NCI-H2081 (cell line): Measurements from ENCODE around the gene XYLT1.

Source experiments
- DNase-seq, 2 experiments: peaks; one replicate each; lab custom pipeline; 2025; lab: John Stamatoyannopoulos, UW

XYLT1 gene

DNA sequence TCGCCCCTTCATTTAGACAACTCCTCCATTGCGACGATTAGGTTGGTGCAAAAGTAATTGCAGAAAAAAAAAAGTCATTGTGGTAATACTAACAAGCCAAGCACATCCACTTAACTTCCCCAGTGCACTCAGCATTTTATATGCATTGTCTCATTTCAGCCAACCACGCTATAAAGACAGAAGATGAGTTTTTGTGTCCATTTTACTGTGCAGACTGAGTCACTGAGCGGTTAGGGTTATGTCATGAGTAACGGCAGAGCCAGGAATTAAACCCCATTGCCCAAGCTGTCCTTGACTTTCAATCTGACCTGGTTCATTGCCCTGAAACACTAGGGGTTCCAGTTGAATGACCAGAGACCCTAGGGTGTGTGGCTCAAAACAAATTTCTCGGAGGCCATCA, 218.7 kb downstream of the XYLT1 start:
- no peak for DNase-seq

DNA sequence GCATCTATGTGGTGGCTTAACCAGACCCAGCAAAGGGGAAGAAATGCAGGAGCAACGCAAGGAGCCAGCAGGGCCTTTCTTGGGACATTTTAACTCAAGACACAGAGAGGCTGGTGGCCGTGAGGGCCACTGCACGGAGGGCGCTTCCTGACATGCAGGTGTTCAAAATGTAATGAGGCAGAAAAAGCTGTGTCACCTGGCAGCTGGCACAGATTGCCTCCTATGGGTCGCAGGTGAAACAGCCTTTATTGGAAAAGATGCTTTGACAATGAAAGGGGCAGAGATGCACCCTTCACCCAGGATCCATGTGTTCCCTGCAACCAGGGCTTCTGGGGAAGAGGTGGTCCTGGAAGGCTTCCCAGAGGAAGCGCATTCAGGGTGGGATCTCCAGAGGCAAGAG, 219.3 kb downstream of the XYLT1 start:
- DNase-seq = peak in 1 of 2 experiments; percentile 32

DNA sequence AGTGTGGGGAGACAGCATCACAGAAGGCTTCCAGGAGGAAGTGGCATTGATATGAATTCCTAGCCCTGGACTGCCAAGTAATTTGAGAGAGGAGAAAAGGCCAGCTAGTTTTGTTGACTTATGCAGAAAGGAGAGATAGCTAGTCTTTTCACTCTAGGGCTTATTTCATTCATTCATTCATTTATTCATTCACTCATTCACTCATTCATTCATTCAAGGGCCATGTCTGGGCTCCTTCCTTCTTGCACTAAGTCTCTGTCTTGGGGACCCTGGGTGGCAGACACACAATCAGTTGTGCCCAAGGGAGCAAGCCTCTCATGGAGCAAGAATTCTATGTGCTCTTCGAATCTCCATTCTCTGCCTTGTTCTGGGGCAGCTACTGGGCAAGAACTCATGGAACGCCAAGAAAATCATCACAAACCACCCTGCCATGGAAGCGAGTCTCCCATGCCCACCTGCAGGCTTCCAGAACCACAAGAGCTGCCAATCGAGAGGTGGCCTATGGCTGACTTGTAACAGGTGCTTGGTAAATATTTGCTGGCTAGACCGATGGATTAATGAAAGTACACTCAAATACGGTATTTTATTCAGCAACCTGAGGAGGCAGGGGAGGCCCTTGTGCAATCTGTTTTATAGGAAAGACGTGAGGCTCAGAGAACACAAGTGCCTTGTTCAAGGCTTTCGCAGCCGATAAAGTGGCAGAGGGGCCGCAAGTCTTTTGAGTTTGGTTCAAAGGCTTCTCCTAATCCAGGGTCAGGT, 223.6 kb downstream of the XYLT1 start:
- no peak for DNase-seq

DNA sequence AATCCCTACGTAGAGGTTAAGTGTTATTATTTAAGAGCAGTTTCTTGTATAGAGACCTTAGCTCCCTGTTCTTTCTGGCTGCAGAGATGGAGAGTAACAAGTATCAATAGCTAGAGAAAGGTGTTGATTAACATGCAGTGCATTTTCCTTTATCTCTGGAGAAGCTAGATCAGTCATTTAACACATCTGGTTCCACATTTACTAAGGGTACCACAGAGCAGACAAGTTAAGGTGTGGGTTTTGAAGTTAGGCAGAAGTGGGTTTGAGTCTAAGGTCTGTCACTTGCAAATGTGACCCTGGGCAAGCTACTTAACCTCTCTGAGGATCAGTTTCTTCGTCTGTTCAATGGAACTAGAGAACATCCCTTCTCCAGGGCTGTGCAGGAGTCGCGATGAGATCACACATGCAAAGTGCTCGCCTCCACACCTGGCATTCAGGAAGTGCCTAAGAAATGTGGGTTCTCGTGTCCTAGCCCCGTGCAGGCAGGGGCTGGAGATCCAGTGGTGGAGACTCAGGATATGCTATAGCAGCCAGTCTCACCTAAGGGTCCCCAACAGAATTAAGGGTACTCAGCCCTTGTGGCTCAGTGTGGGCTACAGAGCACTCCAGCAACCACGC, 224.4 kb downstream of the XYLT1 start:
- DNase-seq = no peak

DNA sequence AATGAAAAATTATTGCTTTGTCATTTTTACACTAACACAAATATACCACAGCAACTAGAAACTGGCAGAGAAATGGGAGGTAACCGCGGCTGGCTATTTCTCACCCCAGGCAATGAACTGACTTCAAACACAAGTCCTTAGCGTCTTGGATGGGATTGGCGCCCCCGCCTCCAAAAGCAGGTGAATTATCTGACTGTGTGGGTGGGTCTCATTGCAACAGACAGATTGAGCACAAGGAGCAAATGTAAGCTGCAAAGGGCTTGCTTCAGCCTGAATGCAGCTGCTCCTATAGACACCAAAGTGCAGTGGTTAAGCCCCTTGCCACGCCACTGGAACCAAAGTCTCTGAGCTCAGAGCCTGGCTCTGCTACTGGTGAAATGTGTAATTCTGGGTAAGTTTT, 225.0 kb downstream of the XYLT1 start:
- no peak for DNase-seq

DNA sequence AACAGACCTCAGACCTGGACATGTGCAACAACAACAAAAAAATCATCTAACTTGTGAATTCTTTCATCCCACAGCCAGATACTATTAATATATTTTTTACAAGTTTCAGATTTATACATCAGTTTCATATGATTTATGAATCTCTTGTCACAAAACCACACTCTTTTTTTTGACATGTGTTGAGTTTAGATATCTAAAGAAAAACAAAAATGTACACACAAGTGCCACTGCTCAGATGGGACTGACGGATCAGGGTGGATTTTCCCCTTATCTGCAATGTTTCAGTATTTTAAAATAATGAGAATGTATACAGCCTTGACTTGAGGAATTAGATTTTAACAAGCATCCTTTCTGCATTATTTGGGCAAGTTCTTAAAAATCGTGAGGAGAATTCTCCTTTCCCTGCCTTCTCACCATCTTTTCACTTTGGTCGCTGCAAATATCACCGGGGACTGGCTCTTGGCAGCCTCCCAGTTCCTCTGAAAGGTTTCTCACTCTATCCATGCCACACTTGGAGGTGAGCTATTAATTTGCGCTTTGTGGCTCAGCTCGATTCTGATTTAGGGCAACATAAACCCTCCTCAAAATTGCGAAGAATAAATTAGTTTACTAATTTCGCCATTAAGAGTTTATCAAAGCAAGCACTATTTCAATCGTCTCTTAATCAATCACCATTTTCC, 225.7 kb downstream of the XYLT1 start:
- DNase-seq = no peak

DNA sequence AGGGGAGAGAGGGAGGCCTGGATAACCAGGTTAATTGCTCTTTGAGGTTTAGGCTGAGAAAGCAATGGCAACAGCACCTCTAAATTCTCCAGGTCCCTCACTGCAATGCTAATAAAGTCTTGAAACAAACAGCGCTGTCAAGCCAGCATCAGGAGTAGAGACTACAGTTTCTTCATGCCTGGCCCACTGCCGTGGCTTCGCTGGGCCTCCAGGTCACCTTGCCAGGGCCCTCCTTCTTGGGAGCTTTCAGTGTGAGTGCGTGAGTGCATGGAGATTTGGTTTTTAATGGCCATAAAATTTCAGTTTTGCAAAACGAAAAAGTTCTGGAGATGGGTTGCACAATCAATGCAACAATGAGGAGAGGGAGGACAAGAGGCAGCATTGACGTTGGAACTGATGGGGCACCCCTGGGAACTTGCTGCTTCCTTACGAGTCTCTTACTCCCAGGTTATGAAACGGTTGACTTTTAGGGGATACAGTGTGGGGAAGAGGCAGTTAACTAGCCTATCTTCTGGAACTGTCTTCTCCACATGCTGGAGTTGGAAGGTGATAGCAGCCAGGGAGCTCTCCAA, 229.4 kb downstream of the XYLT1 start:
- no peak for DNase-seq

DNA sequence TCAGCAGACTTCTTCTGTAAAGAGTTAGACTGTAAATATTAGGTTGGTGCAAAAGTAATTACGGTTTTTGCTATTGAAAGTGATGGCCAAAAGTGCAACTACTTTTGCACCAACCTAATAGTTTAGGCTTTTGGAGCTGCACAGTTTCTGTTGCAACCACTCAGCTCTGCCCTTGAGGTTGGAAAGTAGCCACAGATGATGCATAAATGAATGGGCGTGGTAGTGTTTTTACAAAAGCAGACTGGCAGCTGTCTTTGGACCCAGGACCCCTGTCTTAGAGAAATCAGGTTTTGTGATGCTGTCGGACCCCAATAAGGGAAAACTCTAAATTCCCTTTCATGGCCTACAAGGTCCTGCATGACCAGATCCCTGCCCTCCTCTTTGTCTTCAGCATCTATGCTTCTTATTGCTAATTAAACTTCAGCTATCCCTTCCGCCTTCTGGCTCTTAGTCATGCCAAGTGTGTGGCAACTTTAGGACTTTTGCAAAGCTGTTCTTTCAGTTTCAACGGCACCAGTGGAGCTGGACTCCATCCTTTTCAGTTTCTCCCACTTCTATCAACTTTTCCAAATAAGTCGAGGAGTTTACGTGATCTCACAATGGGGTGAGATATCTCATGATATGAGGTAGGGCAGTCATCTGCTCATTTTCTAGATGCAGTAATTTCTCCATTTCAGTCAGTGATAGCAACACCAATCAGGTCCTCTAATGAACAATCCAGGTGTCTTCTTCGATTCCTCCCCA, 232.3 kb downstream of the XYLT1 start:
- DNase-seq = no peak

DNA sequence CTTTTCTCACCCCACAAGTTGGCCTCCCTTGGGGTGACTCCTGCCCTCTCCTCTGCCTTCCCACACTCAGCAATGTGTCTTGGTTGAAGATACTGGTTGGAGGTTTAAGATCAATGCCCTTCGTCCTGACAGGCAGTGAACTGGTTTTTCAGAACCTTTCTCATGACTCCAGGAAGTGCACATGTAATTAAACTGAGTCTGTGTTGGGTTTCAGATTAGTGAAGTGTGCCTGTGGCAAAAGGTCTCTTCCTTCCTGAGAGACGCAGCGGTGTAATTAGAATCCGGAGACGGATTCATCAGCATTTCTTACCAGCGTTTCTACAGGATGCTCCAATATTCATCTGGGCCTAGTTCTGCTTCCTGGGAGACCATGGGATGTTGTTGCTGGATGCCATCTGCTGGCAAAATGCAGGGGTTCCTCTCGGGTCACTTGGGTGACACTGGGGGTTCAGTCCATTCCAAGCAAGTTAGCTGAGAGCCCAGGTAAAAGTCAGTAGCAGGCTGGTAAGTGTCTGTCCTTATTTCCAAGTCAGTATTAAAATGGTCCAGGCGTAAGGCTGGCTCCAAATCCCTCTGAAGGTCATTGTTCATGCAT, 233.3 kb downstream of the XYLT1 start:
- no peak for DNase-seq

DNA sequence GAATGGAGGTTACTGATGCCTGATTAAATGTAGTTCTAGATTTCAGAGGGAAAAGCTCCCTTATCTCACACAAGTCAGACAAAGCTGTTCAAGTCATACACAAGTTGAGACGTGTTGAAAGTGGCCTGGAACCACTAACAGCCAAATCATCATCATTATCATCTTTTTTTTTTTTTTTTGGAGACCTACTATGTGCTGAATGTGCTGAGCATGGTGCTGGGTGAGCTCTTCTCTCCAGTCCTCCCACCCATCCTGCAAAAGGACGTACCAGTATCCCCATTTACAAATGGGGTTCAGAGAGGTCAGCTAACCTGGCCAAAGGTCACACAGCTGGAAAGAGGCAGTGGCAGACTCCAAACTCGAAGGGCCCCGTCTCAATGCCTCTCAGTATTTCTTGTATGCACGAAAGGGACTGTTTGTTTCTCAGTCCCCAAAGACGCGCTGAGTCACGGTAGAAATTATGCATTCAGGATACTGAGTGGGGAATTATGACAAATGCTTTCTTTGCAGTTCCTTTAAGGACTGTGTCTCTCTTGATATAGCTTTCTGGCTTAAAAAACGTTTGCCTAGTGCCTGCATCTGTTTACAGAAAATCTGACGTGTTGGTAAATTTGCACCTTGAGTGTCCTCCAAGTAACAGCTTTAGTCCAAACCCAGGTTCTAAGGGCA, 235.5 kb downstream of the XYLT1 start:
- DNase-seq = no peak

DNA sequence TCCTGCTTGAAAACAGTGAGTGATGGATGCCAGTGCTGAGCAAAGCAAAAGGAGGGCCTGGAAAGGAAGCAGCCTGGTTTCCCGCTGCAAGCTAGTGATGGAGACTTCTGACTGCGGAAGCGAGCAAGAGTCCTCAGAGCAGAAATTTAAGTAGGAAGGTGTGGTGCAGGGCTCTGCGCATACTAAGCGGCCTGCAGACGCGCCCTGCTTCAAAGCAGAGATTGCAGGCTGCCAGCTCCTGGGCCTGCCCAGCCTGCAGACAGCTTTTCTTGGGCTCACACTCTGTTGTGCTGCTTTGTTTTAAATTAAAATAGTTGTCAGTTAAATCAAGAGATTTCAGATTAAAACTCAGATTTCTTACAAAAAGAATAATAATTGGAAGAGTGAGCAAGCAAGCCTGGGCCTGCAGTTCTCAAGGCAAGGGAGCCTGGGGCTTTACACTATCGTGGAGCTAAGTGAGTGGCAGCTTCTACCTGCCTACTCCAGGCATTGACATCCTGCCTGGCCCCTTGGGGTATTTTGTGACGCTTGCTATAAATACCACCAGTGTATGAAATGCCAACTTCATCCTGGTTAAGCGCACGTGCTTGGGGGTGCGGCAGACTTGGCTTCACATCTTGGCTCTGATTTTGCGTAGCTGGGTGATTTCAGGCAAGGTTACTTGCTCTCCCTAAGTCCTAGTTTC, 237.3 kb downstream of the XYLT1 start:
- DNase-seq = no peak

DNA sequence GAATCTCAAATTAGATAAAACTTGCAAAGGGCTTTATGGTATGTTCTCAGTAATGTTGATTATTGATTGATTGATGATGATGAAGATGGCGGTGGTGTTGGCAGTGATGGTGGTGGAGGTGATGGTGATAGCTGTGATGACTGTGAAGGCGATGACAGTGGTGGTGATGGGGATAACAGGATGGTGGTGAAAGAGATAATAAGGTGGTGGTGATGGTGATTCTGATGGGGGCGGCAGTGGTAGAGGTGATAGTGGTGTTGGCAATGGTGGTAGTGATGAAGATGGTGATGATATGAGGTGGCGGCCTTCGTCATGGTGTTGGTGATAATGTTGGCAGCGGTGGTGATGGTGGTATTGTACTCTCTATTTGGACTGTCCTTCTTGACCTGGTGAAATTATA, 238.3 kb downstream of the XYLT1 start:
- no peak for DNase-seq

DNA sequence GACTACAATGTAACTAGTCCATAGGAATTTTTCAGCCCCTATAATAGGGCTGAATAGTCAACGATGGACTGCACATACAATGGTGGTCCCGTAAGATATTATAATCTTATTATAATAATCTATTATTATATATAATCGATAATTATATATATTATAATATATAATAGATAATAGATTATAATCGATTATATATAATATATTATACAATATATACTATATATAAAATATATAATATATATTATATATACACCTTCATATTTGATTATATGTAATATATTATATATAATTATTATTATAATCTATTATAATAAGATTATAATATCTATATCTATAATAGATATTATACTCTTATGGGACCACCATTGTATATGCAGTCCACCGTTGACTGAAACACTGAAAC, 238.8 kb downstream of the XYLT1 start:
- no peak for DNase-seq

DNA sequence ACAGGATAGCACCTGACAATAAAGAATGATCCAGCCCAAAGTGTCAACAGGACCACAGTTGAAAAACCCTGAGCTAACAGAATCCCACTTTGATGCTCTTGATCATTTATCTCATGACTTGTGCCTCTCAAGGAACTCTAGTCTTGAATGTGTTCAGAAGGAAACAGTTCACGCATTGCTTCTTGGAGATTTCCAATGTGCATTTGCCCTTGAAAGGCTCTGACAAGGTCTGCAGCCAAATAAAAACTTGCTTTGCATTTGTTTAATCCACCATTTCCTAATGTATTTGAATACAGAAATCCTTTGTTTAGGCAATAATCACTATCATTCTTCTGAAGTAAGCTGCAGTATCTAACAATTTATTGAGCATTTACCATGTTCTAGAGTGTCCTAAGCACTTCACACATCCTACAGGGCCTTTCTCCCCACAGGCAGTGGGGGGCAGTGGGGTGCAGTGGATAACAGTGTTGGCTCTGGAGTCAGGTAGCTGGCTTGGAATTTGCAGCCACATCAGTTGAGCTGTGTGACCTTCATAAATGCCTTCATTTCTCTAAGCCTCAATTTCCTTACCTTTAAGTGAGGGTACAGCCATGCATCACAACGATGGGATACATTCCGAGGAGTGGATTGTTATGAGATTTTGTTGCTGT, 239.7 kb downstream of the XYLT1 start:
- DNase-seq = no peak

DNA sequence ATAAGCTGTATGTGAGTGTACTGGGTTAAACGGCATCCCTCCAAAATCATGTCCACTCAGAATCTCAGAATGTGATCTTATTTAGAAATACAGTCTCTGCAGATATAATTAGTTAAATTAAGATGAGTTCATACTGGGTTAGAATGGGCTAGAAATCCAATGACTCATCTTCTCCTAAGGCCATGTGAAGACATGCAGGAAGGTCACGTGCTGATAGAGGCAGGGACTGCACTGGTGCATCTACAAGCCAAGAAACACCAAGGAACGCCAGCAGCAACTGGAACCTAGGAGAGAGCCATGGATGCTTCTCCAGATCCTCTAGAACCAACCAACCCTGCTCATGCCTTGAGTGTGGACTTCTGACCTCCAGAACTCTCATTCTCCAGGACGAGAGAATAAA, 241.0 kb downstream of the XYLT1 start:
- DNase-seq = no peak

DNA sequence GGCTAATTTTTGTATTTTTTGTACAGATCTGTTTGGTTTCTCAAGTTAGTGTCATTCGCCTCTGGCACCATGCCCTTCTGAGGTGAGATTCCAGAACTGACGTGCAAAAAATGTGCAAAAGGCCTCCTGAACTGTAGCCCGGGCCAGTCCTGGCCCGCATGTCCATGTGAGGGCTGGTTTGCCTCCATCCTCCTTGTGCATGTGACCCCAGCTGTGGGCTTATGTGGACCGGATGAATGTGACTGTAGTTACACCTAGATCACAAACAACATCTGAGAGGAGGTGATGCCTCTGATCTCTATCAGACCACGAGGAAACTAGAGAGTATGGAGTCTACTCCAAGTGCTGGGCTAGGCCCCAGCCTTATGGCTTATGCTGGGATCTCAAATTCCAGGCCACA, 241.6 kb downstream of the XYLT1 start:
- no peak for DNase-seq

DNA sequence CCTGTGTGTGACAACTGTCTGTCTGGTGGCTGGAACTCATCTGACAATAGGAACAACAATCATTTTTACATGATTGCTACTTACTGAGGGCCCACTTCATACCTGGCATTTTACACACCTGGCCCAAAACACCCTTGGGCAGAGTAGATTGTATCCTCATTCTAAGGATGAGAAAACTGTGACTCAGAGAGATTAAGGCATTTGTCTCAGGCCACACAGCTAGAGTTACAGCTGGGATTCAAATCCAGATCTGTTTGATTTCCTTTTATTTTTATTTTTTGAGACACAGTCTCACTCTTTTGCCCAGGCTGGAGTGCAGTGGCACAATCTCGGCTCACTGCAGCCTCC, 242.1 kb downstream of the XYLT1 start:
- no peak for DNase-seq

DNA sequence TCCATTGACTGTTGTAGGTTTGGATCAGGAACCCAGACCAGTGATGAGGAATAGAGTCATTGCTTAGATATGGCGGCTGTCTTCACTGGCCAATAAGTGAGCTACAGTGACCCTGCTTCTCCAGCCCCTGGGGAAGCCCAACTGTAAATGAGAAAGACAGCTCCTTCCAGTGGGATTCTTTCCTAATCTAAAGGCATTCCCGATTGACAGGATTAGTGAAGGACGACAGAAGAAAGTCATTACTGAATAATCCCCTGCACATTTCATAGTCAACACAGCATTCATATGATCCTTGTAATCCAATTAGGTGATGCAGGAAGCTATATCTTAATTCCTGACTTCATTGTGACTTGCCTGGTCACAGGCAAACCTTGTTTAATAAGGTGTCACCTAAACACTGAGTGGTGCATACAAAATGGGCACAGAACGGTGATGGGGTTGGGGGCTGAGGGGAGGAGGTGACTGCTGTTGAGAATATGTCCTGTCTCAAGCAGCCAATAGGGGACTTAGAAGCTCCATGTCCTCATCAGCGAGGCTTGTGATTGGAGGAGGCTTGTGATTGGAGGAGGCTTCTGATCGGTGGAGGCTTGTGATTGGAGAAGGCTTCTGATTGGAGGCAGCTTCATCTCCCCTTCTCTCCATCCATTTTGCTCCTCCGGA, 242.6 kb downstream of the XYLT1 start:
- no peak for DNase-seq

DNA sequence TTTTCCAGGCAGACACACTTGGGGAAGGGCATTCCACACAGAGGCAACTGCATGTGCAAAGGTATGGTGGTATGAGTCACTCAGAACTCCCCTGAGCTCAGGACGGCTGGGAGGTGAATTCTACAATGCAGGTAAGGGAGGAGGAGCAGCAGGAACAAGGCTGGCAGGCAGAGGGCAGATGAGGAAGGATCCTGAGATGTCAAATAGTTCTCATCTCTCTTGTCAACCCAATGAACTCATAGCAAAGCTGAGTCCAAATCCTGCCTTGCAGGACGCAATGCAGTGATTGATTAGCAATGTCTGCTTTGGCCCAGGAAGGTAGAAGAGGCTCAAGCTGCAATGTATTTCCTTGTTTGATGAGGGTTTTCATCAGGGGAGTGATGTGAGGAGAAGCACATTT, 243.5 kb downstream of the XYLT1 start:
- DNase-seq = no peak

DNA sequence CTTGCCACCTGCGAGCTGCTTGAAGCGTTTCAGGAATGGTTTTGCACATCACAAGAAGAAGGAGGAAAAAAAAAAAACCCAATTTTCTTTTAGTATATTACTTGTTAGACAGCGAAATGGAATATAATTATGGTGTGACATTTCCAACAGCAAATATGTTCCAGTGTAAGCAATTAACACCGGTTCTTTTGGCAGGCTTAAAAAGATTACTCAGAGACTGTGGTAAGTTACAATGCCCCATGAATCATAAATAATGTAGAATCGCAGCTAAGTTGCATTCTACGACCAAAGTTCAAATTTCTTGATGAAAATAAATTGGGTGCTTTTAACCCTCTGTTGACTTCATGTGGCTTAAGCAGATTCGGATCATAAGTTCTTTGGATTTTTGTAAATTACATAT, 245.2 kb downstream of the XYLT1 start:
- DNase-seq = no peak
